GM19023 (cell line): ENCODE measurements around the gene KIAA0753.
A peak's percentile ranks its signal among the peaks of the same experiment; 100 is the strongest.

Source experiments
- ATAC-seq: cut with Tn5 transposase; IDR thresholded peaks from one replicate; pipeline ENCODE4 v1.9.1; 2021; ENCODE audit warnings: mild to moderate bottlenecking, moderate library complexity; ENCODE audit not compliant: unreplicated experiment

Gene KIAA0753

DNA sequence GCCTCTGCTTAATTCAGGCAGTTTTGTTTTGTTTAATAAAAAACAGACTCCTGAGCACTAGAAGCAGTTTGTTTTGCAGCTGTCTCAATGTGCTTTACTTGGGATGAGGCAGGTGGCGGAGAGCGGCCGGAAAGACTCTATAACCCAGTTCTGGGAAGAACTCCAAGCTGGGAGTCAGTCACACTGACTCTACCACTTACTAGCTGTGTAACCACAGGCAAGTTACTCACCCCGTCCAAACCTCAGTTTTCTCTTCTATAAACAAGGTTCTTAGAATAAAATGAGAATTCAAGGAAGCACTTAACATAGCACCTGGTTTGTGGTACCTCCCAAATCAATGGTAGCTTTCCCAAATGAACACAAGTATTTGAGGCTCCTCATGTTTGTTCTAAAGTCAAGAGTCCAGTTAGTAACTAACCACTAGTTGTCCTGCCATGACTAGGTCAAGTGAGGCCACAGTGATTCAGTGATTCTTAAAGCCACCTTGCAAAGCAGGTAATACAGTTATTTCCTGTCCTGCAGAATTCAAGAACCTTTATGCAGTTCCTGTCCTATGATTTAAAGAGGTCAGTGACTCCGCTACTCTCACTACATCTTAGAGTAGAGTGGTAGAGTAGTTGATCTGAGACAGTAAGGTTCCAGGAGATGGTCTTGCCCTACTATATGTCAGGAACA is 3.1 kb upstream of the KIAA0753 start:
- ATAC-seq, result no peak

GRCh38 chr17:6642592-6642991 is 2.1 kb upstream of the KIAA0753 start:
- ATAC-seq, result no peak

GRCh38 chr17:6641247-6641863 is 844 bp upstream of the KIAA0753 start:
- peak; percentile 4 for ATAC-seq

GRCh38 chr17:6639586-6640535 is 650 bp downstream of the KIAA0753 start:
- peak; percentile 25 for ATAC-seq

DNA sequence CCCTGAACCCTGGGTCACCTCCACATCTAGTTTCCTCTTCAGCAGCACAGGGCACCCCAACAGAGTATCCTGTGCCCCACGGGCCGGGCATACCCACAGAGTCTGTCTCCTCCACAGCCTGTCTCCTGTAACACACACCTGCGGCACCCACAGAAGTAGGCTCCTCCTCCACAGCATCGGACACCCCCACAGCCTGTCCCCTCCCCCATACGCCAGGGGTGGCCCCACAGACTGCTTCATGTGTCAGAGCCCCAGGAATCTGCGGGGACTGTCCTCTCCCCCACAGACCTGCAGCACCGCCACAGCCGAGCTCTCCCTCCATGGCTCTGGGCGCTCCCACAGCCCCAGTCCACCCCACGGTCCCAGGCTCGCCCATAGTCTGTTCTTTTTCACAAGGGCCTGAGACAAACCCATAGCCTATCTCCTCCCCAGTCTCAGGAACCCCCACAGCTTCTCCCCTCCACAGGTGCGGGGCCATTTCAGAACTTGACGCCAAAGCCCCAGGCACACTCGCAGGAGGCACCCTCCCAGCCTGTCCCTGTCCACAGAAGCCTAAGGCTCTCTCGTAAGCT is 1.4 kb downstream of the KIAA0753 start:
- no peak for ATAC-seq

DNA sequence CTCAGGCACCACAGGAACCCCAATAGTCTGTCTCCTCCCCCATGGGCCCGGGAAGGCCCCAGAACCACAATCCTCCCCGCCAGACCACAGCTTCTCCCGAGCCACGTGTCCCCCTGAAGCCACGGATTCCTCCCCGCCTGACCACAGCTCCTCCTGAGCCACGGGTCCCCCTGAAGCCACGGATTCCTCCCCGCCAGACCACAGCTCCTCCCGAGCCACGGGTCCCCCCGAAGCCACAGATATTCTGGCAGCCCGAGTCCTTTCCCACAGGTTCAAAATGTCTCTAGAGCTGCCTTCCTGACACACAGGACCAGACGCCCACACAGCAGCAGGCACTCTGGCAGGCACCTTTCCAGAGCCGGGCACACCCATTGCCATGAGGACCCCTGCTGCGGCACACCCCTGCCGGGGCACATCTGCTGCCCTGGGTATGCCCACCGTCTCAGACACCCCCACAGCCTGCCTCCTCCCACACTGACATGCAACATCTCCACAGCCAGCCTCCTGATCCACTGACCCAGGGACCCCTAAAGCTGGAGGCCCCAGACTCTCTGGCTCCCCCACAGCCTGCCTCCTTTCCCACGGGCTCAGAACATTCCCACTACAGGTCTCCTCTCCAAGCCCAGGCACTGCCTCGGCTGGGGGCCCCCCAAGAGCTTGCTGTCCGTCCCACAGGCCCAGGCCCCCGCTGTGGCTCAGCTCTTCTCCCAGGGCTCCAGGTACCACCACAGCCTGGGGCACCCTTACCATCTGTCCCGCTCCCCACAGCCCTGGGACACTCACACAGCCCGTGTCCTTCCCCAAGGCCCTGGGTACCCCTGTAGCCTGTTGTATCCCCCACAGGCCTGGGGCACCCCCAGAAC is 2.2 kb downstream of the KIAA0753 start:
- ATAC-seq, result no peak

DNA sequence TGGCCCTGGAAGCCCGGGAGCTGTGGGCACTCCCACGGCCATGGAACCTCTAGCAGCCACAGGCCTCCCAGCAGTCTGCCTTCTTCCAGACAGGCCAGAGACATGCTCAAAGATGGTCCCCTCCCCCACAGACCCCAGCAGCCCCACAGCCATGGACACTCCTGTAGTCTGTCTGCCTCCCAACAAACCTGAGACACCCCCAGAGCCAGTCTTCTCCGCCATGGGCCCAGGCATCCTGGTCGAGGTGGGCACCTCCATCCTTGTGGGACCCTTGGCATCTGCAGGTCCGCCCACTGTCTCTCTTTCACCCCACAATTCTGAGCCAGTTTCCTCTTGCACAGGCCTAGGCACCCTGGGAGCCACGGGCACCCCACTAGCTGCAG is 3.1 kb downstream of the KIAA0753 start:
- no peak for ATAC-seq

GRCh38 chr17:6636616-6637457 is 3.7 kb downstream of the KIAA0753 start:
- ATAC-seq, result no peak

- no peak for ATAC-seq
These were observed 4.4 kb downstream of the KIAA0753 start for GRCh38 chr17:6636105-6636504.

GRCh38 chr17:6633263-6633662 is 7.2 kb downstream of the KIAA0753 start:
- ATAC-seq, result no peak

- ATAC-seq, result no peak
These were observed 8.0 kb downstream of the KIAA0753 start for GRCh38 chr17:6632530-6632929.

GRCh38 chr17:6630390-6630789 is 10.1 kb downstream of the KIAA0753 start:
- ATAC-seq, result no peak

GRCh38 chr17:6627019-6627418 is 13.5 kb downstream of the KIAA0753 start:
- ATAC-seq, result no peak

GRCh38 chr17:6626616-6627015 is 13.9 kb downstream of the KIAA0753 start:
- ATAC-seq, result no peak

- ATAC-seq, result no peak
These were observed 16.6 kb downstream of the KIAA0753 start for GRCh38 chr17:6623941-6624340.

GRCh38 chr17:6611231-6611630 is 29.3 kb downstream of the KIAA0753 start:
- no peak for ATAC-seq

GRCh38 chr17:6610011-6610410 is 30.5 kb downstream of the KIAA0753 start:
- ATAC-seq, result no peak

GRCh38 chr17:6608321-6608720 is 32.2 kb downstream of the KIAA0753 start:
- ATAC-seq, result no peak

- ATAC-seq, result no peak
These were observed 35.4 kb downstream of the KIAA0753 start for GRCh38 chr17:6605142-6605541.
